ENCODE results near the gene GALNT14.

Gene GALNT14

GRCh38 chr2:30997979-30998378, 140.3 kb downstream of the GALNT14 start:
- H3K27ac ChIP-seq, result no peak overlapping the region
- TF ChIP-seq ZFX (IDR thresholded peaks at IDR 0.05; ENCODE audit: borderline replicate concordance), result no peak
- TF ChIP-seq CTCF (IDR thresholded peaks at IDR 0.05), result no peak

GRCh38 chr2:30994227-30995056, 143.8 kb downstream of the GALNT14 start:
- no peak for TF ChIP-seq ZFX (IDR thresholded peaks at IDR 0.05; ENCODE audit: borderline replicate concordance)
- TF ChIP-seq CTCF (IDR thresholded peaks at IDR 0.05), result no peak
- no peak overlapping the region for H3K27ac ChIP-seq

GRCh38 chr2:30992781-30993180, 145.5 kb downstream of the GALNT14 start:
- TF ChIP-seq ZFX (IDR thresholded peaks at IDR 0.05; ENCODE audit: borderline replicate concordance), result no peak
- no peak for TF ChIP-seq CTCF (IDR thresholded peaks at IDR 0.05)
- H3K27ac ChIP-seq, result no peak overlapping the region

- H3K27ac ChIP-seq, result no peak overlapping the region
- TF ChIP-seq ZFX (IDR thresholded peaks at IDR 0.05; ENCODE audit: borderline replicate concordance) (no peak), CTCF (IDR thresholded peaks at IDR 0.05) (no peak)
These were observed 147.6 kb downstream of the GALNT14 start for GRCh38 chr2:30990671-30991070.

- TF ChIP-seq CTCF (IDR thresholded peaks at IDR 0.05) (no peak), ZFX (IDR thresholded peaks at IDR 0.05; ENCODE audit: borderline replicate concordance) (no peak)
- H3K27ac ChIP-seq, result no peak overlapping the region
These were observed 148.1 kb downstream of the GALNT14 start for GRCh38 chr2:30990176-30990575.

GRCh38 chr2:30989746-30990145, 148.5 kb downstream of the GALNT14 start:
- TF ChIP-seq CTCF (IDR thresholded peaks at IDR 0.05), result no peak
- no peak for TF ChIP-seq ZFX (IDR thresholded peaks at IDR 0.05; ENCODE audit: borderline replicate concordance)
- H3K27ac ChIP-seq, result no peak overlapping the region

GRCh38 chr2:30987566-30987965, 150.7 kb downstream of the GALNT14 start:
- TF ChIP-seq CTCF (IDR thresholded peaks at IDR 0.05), result no peak
- TF ChIP-seq ZFX (IDR thresholded peaks at IDR 0.05; ENCODE audit: borderline replicate concordance), result no peak

More at GRCh38 chr2:30987566-30987965, 150.7 kb downstream of the GALNT14 start:
- H3K27ac ChIP-seq, result no peak overlapping the region

Data from 22Rv1 (cell line).